Measurements from ENCODE around the gene YTHDF2.

YTHDF2 gene

GRCh38 chr1:28804071-28804470, 67.3 kb downstream of the YTHDF2 start:
- H3K79me2 ChIP-seq (ENCODE audit: insufficient read depth, low read depth): no peaks in the 10 kb centered on the region
- no peak overlapping the region for H3K4me2 ChIP-seq
- no peaks in the 10 kb centered on the region for H4K20me1 ChIP-seq (ENCODE audit: insufficient read depth)
- TF ChIP-seq CTCF (conservative IDR thresholded peaks at IDR 0.05; ENCODE audit: low read depth, low read length): no peak
- no peak overlapping the region for H3K9ac ChIP-seq
- H2AFZ ChIP-seq (ENCODE audit: low read depth): no peak overlapping the region
- no peaks in the 10 kb centered on the region for H3K27me3 ChIP-seq (ENCODE audit: insufficient read depth, low read depth)
- no peak overlapping the region for H3K4me3 ChIP-seq (IDR thresholded peaks at IDR 0.05; ENCODE audit: insufficient read depth, low read depth, low read length)
- H3K4me1 ChIP-seq (ENCODE audit: low read depth, poor library complexity, severe bottlenecking): no peaks in the 10 kb centered on the region
- H3K36me3 ChIP-seq (ENCODE audit: insufficient read depth): no peaks in the 10 kb centered on the region
- H3K27ac ChIP-seq: no peak overlapping the region

- Histone ChIP-seq H3K36me3 (ENCODE audit: insufficient read depth) (no peaks in the 10 kb centered on the region), H3K9ac (no peak overlapping the region), H3K79me2 (ENCODE audit: insufficient read depth, low read depth) (no peaks in the 10 kb centered on the region), H3K27me3 (ENCODE audit: insufficient read depth, low read depth) (peaks cover 4% of the 10 kb centered on the region; the same call in 1 of the 2 replicates), H3K4me2 (no peak overlapping the region), H3K4me1 (ENCODE audit: low read depth, poor library complexity, severe bottlenecking) (no peaks in the 10 kb centered on the region), H3K27ac (no peak overlapping the region), H2AFZ (ENCODE audit: low read depth) (no peak overlapping the region), H4K20me1 (ENCODE audit: insufficient read depth) (no peaks in the 10 kb centered on the region), H3K4me3 (IDR thresholded peaks at IDR 0.05; ENCODE audit: insufficient read depth, low read depth, low read length) (no peak overlapping the region)
- TF ChIP-seq CTCF (conservative IDR thresholded peaks at IDR 0.05; ENCODE audit: low read depth, low read length): no peak
Observed at GRCh38 chr1:28807046-28807445, 70.3 kb downstream of the YTHDF2 start.

- peaks cover 4% of the 10 kb centered on the region; the same call in 1 of the 2 replicates for H3K27me3 ChIP-seq (ENCODE audit: insufficient read depth, low read depth)
- no peak for TF ChIP-seq CTCF (conservative IDR thresholded peaks at IDR 0.05; ENCODE audit: low read depth, low read length)
- no peaks in the 10 kb centered on the region for H3K79me2 ChIP-seq (ENCODE audit: insufficient read depth, low read depth)
- H3K4me2 ChIP-seq: no peak overlapping the region
- H4K20me1 ChIP-seq (ENCODE audit: insufficient read depth): no peaks in the 10 kb centered on the region
- no peak overlapping the region for H3K27ac ChIP-seq
- no peak overlapping the region for H2AFZ ChIP-seq (ENCODE audit: low read depth)
- H3K4me1 ChIP-seq (ENCODE audit: low read depth, poor library complexity, severe bottlenecking): no peaks in the 10 kb centered on the region
- no peak overlapping the region for H3K9ac ChIP-seq
- no peak overlapping the region for H3K4me3 ChIP-seq (IDR thresholded peaks at IDR 0.05; ENCODE audit: insufficient read depth, low read depth, low read length)
- no peaks in the 10 kb centered on the region for H3K36me3 ChIP-seq (ENCODE audit: insufficient read depth)
Observed at GRCh38 chr1:28807986-28808385, 71.2 kb downstream of the YTHDF2 start.

- Histone ChIP-seq H3K4me1 (ENCODE audit: low read depth, poor library complexity, severe bottlenecking) (no peaks in the 10 kb centered on the region), H3K27ac (no peak overlapping the region), H3K4me3 (IDR thresholded peaks at IDR 0.05; ENCODE audit: insufficient read depth, low read depth, low read length) (no peak overlapping the region), H3K36me3 (ENCODE audit: insufficient read depth) (no peaks in the 10 kb centered on the region), H3K4me2 (no peak overlapping the region), H3K9ac (no peak overlapping the region), H3K27me3 (ENCODE audit: insufficient read depth, low read depth) (peaks cover 13% of the 10 kb centered on the region; the same call in 1 of the 2 replicates), H2AFZ (ENCODE audit: low read depth) (no peak overlapping the region), H3K79me2 (ENCODE audit: insufficient read depth, low read depth) (no peaks in the 10 kb centered on the region), H4K20me1 (ENCODE audit: insufficient read depth) (no peaks in the 10 kb centered on the region)
- TF ChIP-seq CTCF (conservative IDR thresholded peaks at IDR 0.05; ENCODE audit: low read depth, low read length): no peak
Observed at GRCh38 chr1:28811369-28811765, 74.6 kb downstream of the YTHDF2 start.
